ENCODE results near the gene CRYAB. TPM values are rescaled to one million over a fixed set of nuclear protein-coding genes. Genes with fewer than 3 reads are reported as not detected.

Gene CRYAB
- total and polyA plus RNA-seq, 3 donors from 2014 or later, result 18.4 to 116 (median 20.6) TPM

- Histone ChIP-seq H3K4me3 (no peak overlapping the region), H3K27me3 (no peaks in the 10 kb centered on the region), H3K4me1 (peaks cover 7% of the 10 kb centered on the region), H3K36me3 (ENCODE audit: low read depth, missing control alignments) (no peaks in the 10 kb centered on the region), H3K9me3 (no peaks in the 10 kb centered on the region), H3K27ac (no peak overlapping the region)
- TF ChIP-seq CTCF (IDR thresholded peaks at IDR 0.05) (no peak), POLR2A (IDR thresholded peaks at IDR 0.05) (no peak)
- intact Hi-C loops (cut with DNase I; ENCODE audit: low total_unique reads), result no loop called here
- WGBS, 2 donors, result 79 to 88% methylated on average over 1 of the region's 1 CpG
- DNase-seq, result no peak
These were observed 41.5 kb downstream of the CRYAB start for GRCh38 chr11:111870113-111870512.

- no peak for DNase-seq
- no peak overlapping the region for H3K27ac ChIP-seq
- H3K9me3 ChIP-seq, result no peaks in the 10 kb centered on the region
- H3K36me3 ChIP-seq (ENCODE audit: low read depth, missing control alignments), result no peaks in the 10 kb centered on the region
- WGBS, 2 donors, result 90 to 94% methylated on average over 3 of the region's 3 CpGs
- TF ChIP-seq CTCF (IDR thresholded peaks at IDR 0.05), result no peak
- no peak for TF ChIP-seq POLR2A (IDR thresholded peaks at IDR 0.05)
- no peak overlapping the region for H3K4me3 ChIP-seq
- no peaks in the 10 kb centered on the region for H3K27me3 ChIP-seq
- intact Hi-C loops (cut with DNase I; ENCODE audit: low total_unique reads), result no loop called here
- H3K4me1 ChIP-seq, result no peaks in the 10 kb centered on the region
These were observed 51.3 kb downstream of the CRYAB start for GRCh38 chr11:111860257-111860656.

Small RNA genes lying within 50 kb of the gene (small RNA-seq; reads per million reads assigned to genes)
- gene C11orf52 (0 reads per million in 2 donors), gene GNG5P3 (0 to 0.09 reads per million in 2 donors), gene RNA5SP351 (0 reads per million in 2 donors), gene RPL37AP8 (0 reads per million in 2 donors)

Other genes with a start within 250 kb of the CRYAB start
- 10 to 100 TPM; 67.2 to 75.8 TPM for gene PPP2R1B, start 145.4 kb downstream of the CRYAB start, total RNA-seq
- gene PPP2R1B, start 145.4 kb downstream of the CRYAB start, polyA plus RNA-seq (ENCODE audit: insufficient read depth, low read depth, low replicate concordance), result 115 TPM
- 10 to 100 TPM; 41.3 to 42.0 TPM for gene ALG9, start 40.2 kb downstream of the CRYAB start, total RNA-seq
- gene ALG9, start 40.2 kb downstream of the CRYAB start, polyA plus RNA-seq (ENCODE audit: insufficient read depth, low read depth, low replicate concordance), result 40.1 TPM
- gene FDXACB1, start 32.6 kb downstream of the CRYAB start, total RNA-seq, result 1 to 10 TPM; 7.4 to 7.8 TPM
- gene FDXACB1, start 32.6 kb downstream of the CRYAB start, polyA plus RNA-seq (ENCODE audit: insufficient read depth, low read depth, low replicate concordance), result 7.2 TPM
- gene CFAP68, start 32.2 kb downstream of the CRYAB start, total RNA-seq, result 10 to 100 TPM; 62.7 to 68.5 TPM
- 103 TPM for gene CFAP68, start 32.2 kb downstream of the CRYAB start, polyA plus RNA-seq (ENCODE audit: insufficient read depth, low read depth, low replicate concordance)
- not detected for gene HSPB2, start 964 bp upstream of the CRYAB start, total RNA-seq
- 6.0 TPM for gene HSPB2, start 964 bp upstream of the CRYAB start, polyA plus RNA-seq (ENCODE audit: insufficient read depth, low read depth, low replicate concordance)
- gene C11orf52, start 7.1 kb upstream of the CRYAB start, total RNA-seq, result 1 to 10 TPM; 1.4 to 2.0 TPM
- 1.6 TPM for gene C11orf52, start 7.1 kb upstream of the CRYAB start, polyA plus RNA-seq (ENCODE audit: insufficient read depth, low read depth, low replicate concordance)
- gene DIXDC1, start 25.6 kb upstream of the CRYAB start, total RNA-seq, result 10 to 100 TPM; 21.8 to 26.6 TPM
- 49.5 TPM for gene DIXDC1, start 25.6 kb upstream of the CRYAB start, polyA plus RNA-seq (ENCODE audit: insufficient read depth, low read depth, low replicate concordance)
- gene DLAT, start 113.6 kb upstream of the CRYAB start, total RNA-seq, result 10 to 100 TPM; 20.9 to 21.9 TPM
- 23.2 TPM for gene DLAT, start 113.6 kb upstream of the CRYAB start, polyA plus RNA-seq (ENCODE audit: insufficient read depth, low read depth, low replicate concordance)
- gene PIH1D2, start 162.2 kb upstream of the CRYAB start, total RNA-seq, result 10 to 100 TPM; 31.2 to 59.5 TPM
- 97.8 TPM for gene PIH1D2, start 162.2 kb upstream of the CRYAB start, polyA plus RNA-seq (ENCODE audit: insufficient read depth, low read depth, low replicate concordance)
- 10 to 100 TPM; 14.8 to 20.8 TPM for gene NKAPD1, start 162.5 kb upstream of the CRYAB start, total RNA-seq
- 18.7 TPM for gene NKAPD1, start 162.5 kb upstream of the CRYAB start, polyA plus RNA-seq (ENCODE audit: insufficient read depth, low read depth, low replicate concordance)
- gene TIMM8B, start 175.0 kb upstream of the CRYAB start, total RNA-seq, result 10 to 100 TPM; 50.9 to 61.3 TPM
- 72.4 TPM for gene TIMM8B, start 175.0 kb upstream of the CRYAB start, polyA plus RNA-seq (ENCODE audit: insufficient read depth, low read depth, low replicate concordance)
- gene SDHD, start 175.1 kb upstream of the CRYAB start, total RNA-seq, result 10 to 100 TPM; 48.7 to 60.5 TPM
- gene SDHD, start 175.1 kb upstream of the CRYAB start, polyA plus RNA-seq (ENCODE audit: insufficient read depth, low read depth, low replicate concordance), result 75.9 TPM

Data from testis (tissue), 3 donors.